HepG2 (cell line): ENCODE data around the gene NAT9. TPM values are rescaled to one million over a fixed set of nuclear protein-coding genes. Genes with fewer than 3 reads are reported as not detected.

ENCODE experiments used
- ARNT2 ChIP-seq: sonication (generic); formaldehyde crosslinking; IDR thresholded peaks from 2 replicates; pipeline ENCODE4 v1.8.0; 2022; ENCODE audit warnings: mild to moderate bottlenecking, low read depth, missing genetic modification reagents, moderate library complexity
- CAMTA2 ChIP-seq: sonication (generic); formaldehyde crosslinking; IDR thresholded peaks from 2 replicates; pipeline ENCODE4 v1.4.0; 2020; ENCODE audit warnings: mild to moderate bottlenecking, missing genetic modification reagents, borderline replicate concordance
- ETV5 ChIP-seq: IDR thresholded peaks from 2 replicates; pipeline ENCODE4 v1.6.1; 2018; ENCODE audit warnings: missing biosample characterization, missing genetic modification reagents, inconsistent platforms, borderline replicate concordance
- GATAD1 ChIP-seq: IDR thresholded peaks from 2 replicates; pipeline ENCODE4 v1.6.1; 2016; ENCODE audit warnings: missing genetic modification reagents, missing compliant biosample characterization
- GPN1 ChIP-seq: sonication (generic); formaldehyde crosslinking; IDR thresholded peaks from 2 replicates; pipeline ENCODE4 v1.5.1; 2020; ENCODE audit warnings: missing genetic modification reagents, borderline replicate concordance
- HDAC6 ChIP-seq: fragments of 200-600 bp; sonication (generic); IDR thresholded peaks from 2 replicates; pipeline ENCODE4 v1.7.0; 2017; ENCODE audit warnings: mild to moderate bottlenecking, antibody characterized with exemption, low read length, low read depth
- MED8 ChIP-seq: sonication (generic); formaldehyde crosslinking; IDR thresholded peaks from 2 replicates; pipeline ENCODE4 v1.8.1; 2023; ENCODE audit warnings: mild to moderate bottlenecking, missing genetic modification reagents; ENCODE audit not compliant: insufficient replicate concordance
- NFYB ChIP-seq: sonication (generic); formaldehyde crosslinking; IDR thresholded peaks from 2 replicates; pipeline ENCODE4 v1.4.0; 2020; ENCODE audit warnings: missing genetic modification reagents
- NR2F2 ChIP-seq: IDR thresholded peaks from 2 replicates; pipeline ENCODE4 v1.6.1; 2012; ENCODE audit warnings: low read depth, inconsistent platforms, borderline replicate concordance
- PAF1 ChIP-seq: IDR thresholded peaks from 2 replicates; pipeline ENCODE4 v1.6.1; 2016; ENCODE audit warnings: missing genetic modification reagents, missing compliant biosample characterization
- POLR2A ChIP-seq, 2 experiments: IDR thresholded peaks; 2 replicates each; pipeline ENCODE4 v1.6.1; 2011; ENCODE audit warnings: low read depth in 2 of 2, low read length in 2 of 2, mild to moderate bottlenecking in 1 of 2, moderate library complexity in 1 of 2; ENCODE audit not compliant: insufficient read depth in 1 of 2
- POLR2G ChIP-seq: fragments of 200-400 bp; formaldehyde crosslinking; IDR thresholded peaks from 2 replicates; pipeline ENCODE4 v1.6.1; 2018; ENCODE audit warnings: mild to moderate bottlenecking, low read depth, low read length, moderate library complexity
- SNAPC2 ChIP-seq: sonication (generic); formaldehyde crosslinking; IDR thresholded peaks from 2 replicates; pipeline ENCODE4 v1.8.1; 2022; ENCODE audit warnings: mild to moderate bottlenecking, missing genetic modification reagents
- SOX5 ChIP-seq: IDR thresholded peaks from 2 replicates; pipeline ENCODE4 v1.6.1; 2016; ENCODE audit warnings: borderline replicate concordance
- SRSF9 ChIP-seq: fragments of 200-400 bp; formaldehyde crosslinking; IDR thresholded peaks from 2 replicates; pipeline ENCODE4 v1.6.1; 2018; ENCODE audit warnings: borderline replicate concordance, mild to moderate bottlenecking, low read depth, low read length; ENCODE audit not compliant: insufficient read depth, poor library complexity, severe bottlenecking
- STAT5B ChIP-seq: sonication (generic); formaldehyde crosslinking; IDR thresholded peaks from 2 replicates; pipeline ENCODE4 v1.4.0; 2020; ENCODE audit warnings: missing genetic modification reagents
- TBX3 ChIP-seq: fragments of 450-650 bp; IDR thresholded peaks from 2 replicates; pipeline ENCODE4 v1.6.1; 2017; ENCODE audit warnings: antibody characterized with exemption, mild to moderate bottlenecking, inconsistent platforms, borderline replicate concordance
- TEAD3 ChIP-seq: optimal IDR thresholded peaks from 2 replicates; pipeline ENCODE3; 2016; ENCODE audit warnings: borderline replicate concordance
- ZC3H4 ChIP-seq: sonication (generic); formaldehyde crosslinking; IDR thresholded peaks from 2 replicates; pipeline ENCODE4 v1.4.0; 2020; ENCODE audit warnings: missing genetic modification reagents, borderline replicate concordance
- ZFP82 ChIP-seq: sonication (generic); formaldehyde crosslinking; IDR thresholded peaks from 2 replicates; pipeline ENCODE4 v1.5.1; 2020; ENCODE audit warnings: mild to moderate bottlenecking, missing genetic modification reagents, borderline replicate concordance
- ZNF138 ChIP-seq: sonication (generic); formaldehyde crosslinking; IDR thresholded peaks from 2 replicates; pipeline ENCODE4 v1.5.0; 2020; ENCODE audit warnings: mild to moderate bottlenecking, low read depth, missing genetic modification reagents
- ZNF331 ChIP-seq: sonication (generic); formaldehyde crosslinking; IDR thresholded peaks from 2 replicates; pipeline ENCODE4 v1.4.0; 2020; ENCODE audit warnings: missing genetic modification reagents
- ZNF564 ChIP-seq: sonication (generic); formaldehyde crosslinking; IDR thresholded peaks from 2 replicates; pipeline ENCODE4 v1.8.1; 2023; ENCODE audit warnings: mild to moderate bottlenecking, missing genetic modification reagents
- ZNF883 ChIP-seq: sonication (generic); formaldehyde crosslinking; IDR thresholded peaks from 2 replicates; pipeline ENCODE4 v1.5.1; 2020; ENCODE audit warnings: mild to moderate bottlenecking, missing genetic modification reagents; ENCODE audit errors: not compliant biosample characterization
- ZNF891 ChIP-seq: sonication (generic); formaldehyde crosslinking; IDR thresholded peaks from 2 replicates; pipeline ENCODE4 v1.5.0; 2020; ENCODE audit warnings: mild to moderate bottlenecking, missing genetic modification reagents
- polyA plus RNA-seq, 8 experiments: library from polyadenylated mRNA; depleted of rRNA in 3 of 8; stranded (reverse) in 7 of 8; unstranded in 1 of 8; fragments of >200 nt; fragmentation: Illumina TruSeq in 4 of 8; extraction: Trizol in 4 of 8; gene quantifications; 2 replicates each; pipeline versions ENCODE4 v1.2.1 to v1.2.3, GENCODE V29; 2011 to 2016; ENCODE audit warnings: low read depth in 4 of 8, missing spikeins in 1 of 8, mixed read lengths in 1 of 8; ENCODE audit not compliant: insufficient read depth in 1 of 8
- total RNA-seq, 5 experiments: library from RNA; depleted of rRNA; stranded (reverse); fragments of >200 nt; fragmentation: Illumina TruSeq; extraction: Trizol; gene quantifications; 2 replicates each; pipeline ENCODE4 v1.2.3, GENCODE V29; 2016; ENCODE audit warnings: low read depth in 1 of 5
- TF ChIP-seq, protein P1 (sequence below): sonication (generic); formaldehyde crosslinking; IDR thresholded peaks from 2 replicates; pipeline ENCODE4 v1.9.0; 2021; ENCODE audit warnings: missing genetic modification reagents, borderline replicate concordance
- TF ChIP-seq, protein P2 (sequence below): IDR thresholded peaks from 2 replicates; pipeline ENCODE4 v1.6.1; 2016
- TF ChIP-seq, protein P3 (sequence below): IDR thresholded peaks from 2 replicates; pipeline ENCODE4 v1.6.1; 2016; ENCODE audit warnings: control low read depth

NAT9 gene
- total and polyA plus RNA-seq, 2 of the 13 experiments (the other 11 are each of a cell fraction or from before 2014, with no cell fraction given): 39.7 to 44.2 TPM

GRCh38 chr17:74763565-74764387, 12.4 kb downstream of the NAT9 start (continued):
- TF ChIP-seq TBX3: no peak
- TF ChIP-seq ZNF138 (CRISPR knock-in tag): 0 out of 2 replicates have a peak, but pooled peaks have one; percentile 17
- TF ChIP-seq, protein P1, sequence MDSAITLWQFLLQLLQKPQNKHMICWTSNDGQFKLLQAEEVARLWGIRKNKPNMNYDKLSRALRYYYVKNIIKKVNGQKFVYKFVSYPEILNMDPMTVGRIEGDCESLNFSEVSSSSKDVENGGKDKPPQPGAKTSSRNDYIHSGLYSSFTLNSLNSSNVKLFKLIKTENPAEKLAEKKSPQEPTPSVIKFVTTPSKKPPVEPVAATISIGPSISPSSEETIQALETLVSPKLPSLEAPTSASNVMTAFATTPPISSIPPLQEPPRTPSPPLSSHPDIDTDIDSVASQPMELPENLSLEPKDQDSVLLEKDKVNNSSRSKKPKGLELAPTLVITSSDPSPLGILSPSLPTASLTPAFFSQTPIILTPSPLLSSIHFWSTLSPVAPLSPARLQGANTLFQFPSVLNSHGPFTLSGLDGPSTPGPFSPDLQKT: no peak
- peak; percentile 58; the same call in 1 of the 2 replicates for TF ChIP-seq NR2F2
- no peak for TF ChIP-seq MED8 (CRISPR knock-in tag)
- peak; percentile 52 for TF ChIP-seq POLR2G
- TF ChIP-seq SOX5 (CRISPR knock-in tag): peak; percentile 60
- no peak; the same call in none of the 2 replicates for TF ChIP-seq ZNF891
- TF ChIP-seq SRSF9: no peak
- no peak for TF ChIP-seq STAT5B (CRISPR knock-in tag)
- TF ChIP-seq ZC3H4 (CRISPR knock-in tag): no peak
- peak in 1 of 2 experiments; percentile 49; a peak in 2 of 4 replicates for TF ChIP-seq POLR2A (IDR thresholded peaks at IDR 0.05; ENCODE audit: insufficient read depth in 1 of 2, low read depth in 2 of 2, low read length in 2 of 2)
- TF ChIP-seq ETV5 (CRISPR knock-in tag): peak; percentile 63
- TF ChIP-seq ZFP82: no peak
- peak; percentile 66 for TF ChIP-seq GATAD1
- peak; percentile 89 for TF ChIP-seq ARNT2 (CRISPR knock-in tag)
- TF ChIP-seq, protein P2, sequence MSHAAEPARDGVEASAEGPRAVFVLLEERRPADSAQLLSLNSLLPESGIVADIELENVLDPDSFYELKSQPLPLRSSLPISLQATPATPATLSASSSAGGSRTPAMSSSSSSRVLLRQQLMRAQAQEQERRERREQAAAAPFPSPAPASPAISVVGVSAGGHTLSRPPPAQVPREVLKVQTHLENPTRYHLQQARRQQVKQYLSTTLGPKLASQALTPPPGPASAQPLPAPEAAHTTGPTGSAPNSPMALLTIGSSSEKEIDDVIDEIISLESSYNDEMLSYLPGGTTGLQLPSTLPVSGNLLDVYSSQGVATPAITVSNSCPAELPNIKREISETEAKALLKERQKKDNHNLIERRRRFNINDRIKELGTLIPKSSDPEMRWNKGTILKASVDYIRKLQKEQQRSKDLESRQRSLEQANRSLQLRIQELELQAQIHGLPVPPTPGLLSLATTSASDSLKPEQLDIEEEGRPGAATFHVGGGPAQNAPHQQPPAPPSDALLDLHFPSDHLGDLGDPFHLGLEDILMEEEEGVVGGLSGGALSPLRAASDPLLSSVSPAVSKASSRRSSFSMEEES: peak; percentile 51
- TF ChIP-seq CAMTA2 (CRISPR knock-in tag): 0 out of 2 replicates have a peak, but pooled peaks have one; percentile 28
- no peak for TF ChIP-seq ZNF883
- TF ChIP-seq, protein P3, sequence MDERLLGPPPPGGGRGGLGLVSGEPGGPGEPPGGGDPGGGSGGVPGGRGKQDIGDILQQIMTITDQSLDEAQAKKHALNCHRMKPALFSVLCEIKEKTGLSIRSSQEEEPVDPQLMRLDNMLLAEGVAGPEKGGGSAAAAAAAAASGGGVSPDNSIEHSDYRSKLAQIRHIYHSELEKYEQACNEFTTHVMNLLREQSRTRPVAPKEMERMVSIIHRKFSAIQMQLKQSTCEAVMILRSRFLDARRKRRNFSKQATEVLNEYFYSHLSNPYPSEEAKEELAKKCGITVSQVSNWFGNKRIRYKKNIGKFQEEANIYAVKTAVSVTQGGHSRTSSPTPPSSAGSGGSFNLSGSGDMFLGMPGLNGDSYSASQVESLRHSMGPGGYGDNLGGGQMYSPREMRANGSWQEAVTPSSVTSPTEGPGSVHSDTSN (CRISPR knock-in tag): no peak
- no peak for TF ChIP-seq PAF1 (CRISPR knock-in tag)
- TF ChIP-seq GPN1: no peak
- TF ChIP-seq HDAC6: no peak
- TF ChIP-seq SNAPC2 (CRISPR knock-in tag): no peak
- TF ChIP-seq TEAD3 (CRISPR knock-in tag): peak; percentile 68
- 0 out of 2 replicates have a peak, but pooled peaks have one; percentile 36 for TF ChIP-seq ZNF564 (CRISPR knock-in tag)
- TF ChIP-seq ZNF331: peak; percentile 89; the same call in 1 of the 2 replicates
- TF ChIP-seq NFYB (CRISPR knock-in tag): peak; percentile 20; the same call in 1 of the 2 replicates
